ENCODE results near the gene RAP2B.

GRCh38 chr3:153171256-153171655 is 9.2 kb downstream of the RAP2B start:
- TF ChIP-seq CTCF (IDR thresholded peaks at IDR 0.05; ENCODE audit: low read depth, low read length) (no peak), EZH2phosphoT487 (IDR thresholded peaks at IDR 0.05; ENCODE audit: low read depth) (no peak)

Data from OCI-LY3 (cell line).